ACC112 (cell line): ENCODE data around the gene ASB6.

ENCODE experiments used
- H2AFZ ChIP-seq: fragments of 200-600 bp; sonication (generic); one replicate; pipeline ENCODE4 v1.6.0; 2017; ENCODE audit warnings: antibody characterized with exemption, low read length; ENCODE audit not compliant: unreplicated experiment
- H3K27ac ChIP-seq: fragments of 200-600 bp; sonication (generic); 2 replicates; pipeline ENCODE4 v1.5.1; 2014; ENCODE audit warnings: low read depth, mild to moderate bottlenecking, antibody characterized with exemption, low read length, moderate library complexity
- H3K27me3 ChIP-seq: fragments of 200-600 bp; sonication (generic); 2 replicates; pipeline ENCODE4 v1.6.1; 2014; ENCODE audit warnings: mild to moderate bottlenecking, antibody characterized with exemption, low read length, moderate library complexity, mixed read lengths; ENCODE audit not compliant: insufficient read depth
- H3K36me3 ChIP-seq: fragments of 200-600 bp; sonication (generic); 2 replicates; pipeline ENCODE4 v1.6.1; 2016; ENCODE audit warnings: mild to moderate bottlenecking, antibody characterized with exemption, low read length, moderate library complexity, mixed read lengths; ENCODE audit not compliant: insufficient read depth
- H3K4me1 ChIP-seq: fragments of 200-600 bp; sonication (generic); one replicate; pipeline ENCODE4 v1.6.1; 2016; ENCODE audit warnings: low read length, mixed read lengths; ENCODE audit not compliant: insufficient read depth, unreplicated experiment, control insufficient read depth
- H3K4me3 ChIP-seq: fragments of 200-600 bp; sonication (generic); 2 replicates; pipeline ENCODE4 v1.5.1; 2014; ENCODE audit warnings: mild to moderate bottlenecking, low read depth, low read length
- H3K79me2 ChIP-seq: fragments of 200-600 bp; sonication (generic); one replicate; pipeline ENCODE4 v1.6.0; 2016; ENCODE audit warnings: low read length; ENCODE audit not compliant: control insufficient read depth, unreplicated experiment, insufficient read depth

Gene ASB6

GRCh38 chr9:129606161-129607026, 35.6 kb downstream of the ASB6 start:
- H3K4me1 ChIP-seq = peaks cover 19% of the 10 kb centered on the region
- no peaks in the 10 kb centered on the region for H3K27me3 ChIP-seq
- H3K4me3 ChIP-seq = no peak overlapping the region
- no peaks in the 10 kb centered on the region for H3K36me3 ChIP-seq
- H3K27ac ChIP-seq = no peak overlapping the region
- no peak overlapping the region for H2AFZ ChIP-seq
- no peaks in the 10 kb centered on the region for H3K79me2 ChIP-seq

- Histone ChIP-seq H3K36me3 (no peaks in the 10 kb centered on the region), H3K4me1 (peaks cover 17% of the 10 kb centered on the region), H3K4me3 (no peak overlapping the region), H2AFZ (no peak overlapping the region), H3K27ac (no peak overlapping the region), H3K79me2 (no peaks in the 10 kb centered on the region), H3K27me3 (no peaks in the 10 kb centered on the region)
These were observed 37.2 kb downstream of the ASB6 start for GRCh38 chr9:129604766-129605163.

GRCh38 chr9:129604056-129604765, 37.7 kb downstream of the ASB6 start:
- H3K27me3 ChIP-seq = no peaks in the 10 kb centered on the region
- H2AFZ ChIP-seq = no peak overlapping the region
- peaks cover 15% of the 10 kb centered on the region for H3K4me1 ChIP-seq
- no peaks in the 10 kb centered on the region for H3K36me3 ChIP-seq
- no peak overlapping the region for H3K27ac ChIP-seq
- no peaks in the 10 kb centered on the region for H3K79me2 ChIP-seq
- H3K4me3 ChIP-seq = no peak overlapping the region

GRCh38 chr9:129602598-129603415, 39.1 kb downstream of the ASB6 start:
- H3K4me1 ChIP-seq = peaks cover 15% of the 10 kb centered on the region
- no peak overlapping the region for H3K4me3 ChIP-seq
- H3K27ac ChIP-seq = no peak overlapping the region
- H2AFZ ChIP-seq = no peak overlapping the region
- no peaks in the 10 kb centered on the region for H3K79me2 ChIP-seq
- H3K36me3 ChIP-seq = no peaks in the 10 kb centered on the region
- no peaks in the 10 kb centered on the region for H3K27me3 ChIP-seq

GRCh38 chr9:129601082-129601674, 40.8 kb downstream of the ASB6 start:
- H3K4me3 ChIP-seq = no peak overlapping the region
- no peak overlapping the region for H3K27ac ChIP-seq
- H3K79me2 ChIP-seq = no peaks in the 10 kb centered on the region
- H3K4me1 ChIP-seq = peaks cover 17% of the 10 kb centered on the region
- no peak overlapping the region for H2AFZ ChIP-seq
- no peaks in the 10 kb centered on the region for H3K36me3 ChIP-seq
- no peaks in the 10 kb centered on the region for H3K27me3 ChIP-seq

GRCh38 chr9:129598089-129598596, 43.8 kb downstream of the ASB6 start:
- H3K79me2 ChIP-seq = no peaks in the 10 kb centered on the region
- no peaks in the 10 kb centered on the region for H3K27me3 ChIP-seq
- no peak overlapping the region for H3K27ac ChIP-seq
- no peak overlapping the region for H2AFZ ChIP-seq
- H3K4me3 ChIP-seq = peak overlapping the region; percentile 79
- no peaks in the 10 kb centered on the region for H3K36me3 ChIP-seq
- H3K4me1 ChIP-seq = peaks cover 28% of the 10 kb centered on the region

- Histone ChIP-seq H3K4me1 (peaks cover 28% of the 10 kb centered on the region), H3K27me3 (no peaks in the 10 kb centered on the region), H3K27ac (peak overlapping the region; percentile 34), H3K36me3 (no peaks in the 10 kb centered on the region), H2AFZ (peak overlapping the region; percentile 73), H3K4me3 (peak overlapping the region; percentile 79), H3K79me2 (no peaks in the 10 kb centered on the region)
These were observed 44.4 kb downstream of the ASB6 start for GRCh38 chr9:129597355-129598088.

- Histone ChIP-seq H3K27ac (peak overlapping the region; percentile 34), H3K4me3 (peak overlapping the region; percentile 79), H3K27me3 (no peaks in the 10 kb centered on the region), H2AFZ (peak overlapping the region; percentile 43), H3K79me2 (no peaks in the 10 kb centered on the region), H3K36me3 (no peaks in the 10 kb centered on the region), H3K4me1 (peaks cover 28% of the 10 kb centered on the region)
These were observed 45.2 kb downstream of the ASB6 start for GRCh38 chr9:129596541-129597331.

GRCh38 chr9:129595903-129596540, 45.9 kb downstream of the ASB6 start:
- Histone ChIP-seq H3K36me3 (no peaks in the 10 kb centered on the region), H3K4me3 (peak overlapping the region; percentile 79; the same call in 1 of the 2 replicates), H3K27me3 (no peaks in the 10 kb centered on the region), H3K79me2 (no peaks in the 10 kb centered on the region), H2AFZ (no peak overlapping the region), H3K27ac (no peak overlapping the region), H3K4me1 (peaks cover 28% of the 10 kb centered on the region)
